Measurements from ENCODE around the gene ATP5ME.

ATP5ME gene

DNA sequence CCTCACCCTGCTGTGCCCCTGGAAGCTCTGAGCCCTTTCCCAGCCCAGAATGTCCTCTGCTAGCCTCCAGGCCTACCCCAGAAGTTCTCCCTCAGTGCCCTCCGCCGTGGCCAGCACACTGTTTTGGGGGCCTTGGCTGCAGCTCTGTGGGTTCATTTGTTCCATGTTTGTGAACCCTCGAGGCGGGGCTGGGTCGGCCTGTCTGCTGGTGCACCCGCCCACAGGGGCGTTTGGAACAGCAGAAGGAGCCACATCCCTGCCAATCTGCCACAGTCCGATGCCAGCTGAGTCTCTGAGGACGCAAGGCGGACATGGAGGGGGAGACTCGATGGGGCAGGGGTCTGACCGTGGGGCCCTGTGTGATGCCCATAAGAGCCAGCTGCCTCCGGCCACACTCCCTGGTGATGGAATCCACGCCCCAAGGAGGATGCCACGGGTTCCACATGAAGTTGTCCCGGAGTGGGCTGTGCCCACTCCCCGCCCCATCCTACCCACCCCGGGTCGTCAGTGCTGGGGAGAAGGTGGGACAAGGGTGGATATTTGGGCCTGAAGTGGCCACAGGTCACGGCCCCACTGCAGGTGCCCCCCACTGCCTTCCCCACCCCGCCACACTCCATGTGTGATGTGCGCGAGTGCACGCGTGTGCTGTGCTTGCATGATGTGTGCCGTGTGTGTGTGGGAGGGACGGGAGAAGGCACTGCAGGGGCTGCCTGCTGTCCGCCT is 7.1 kb downstream of the ATP5ME start:
- DNase-seq = no peak

DNA sequence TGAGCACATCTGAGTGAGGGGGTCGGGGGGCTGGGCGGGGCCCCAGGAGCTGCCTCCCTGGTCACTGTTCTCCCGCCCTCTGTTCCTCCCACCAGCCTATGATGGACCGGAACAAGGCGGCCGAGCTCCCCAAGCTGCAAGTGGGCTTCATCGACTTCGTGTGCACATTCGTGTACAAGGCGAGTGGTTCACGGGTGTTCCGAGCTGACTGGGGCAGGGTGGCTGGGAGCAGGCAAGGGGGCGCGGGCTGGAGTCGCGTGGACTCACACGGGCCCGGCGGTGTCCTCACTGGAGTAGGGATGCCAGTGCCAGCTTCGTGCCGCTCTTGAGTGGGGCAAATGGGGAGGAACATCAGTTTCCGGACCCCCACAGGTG is 7.7 kb downstream of the ATP5ME start:
- no peak for DNase-seq

DNA sequence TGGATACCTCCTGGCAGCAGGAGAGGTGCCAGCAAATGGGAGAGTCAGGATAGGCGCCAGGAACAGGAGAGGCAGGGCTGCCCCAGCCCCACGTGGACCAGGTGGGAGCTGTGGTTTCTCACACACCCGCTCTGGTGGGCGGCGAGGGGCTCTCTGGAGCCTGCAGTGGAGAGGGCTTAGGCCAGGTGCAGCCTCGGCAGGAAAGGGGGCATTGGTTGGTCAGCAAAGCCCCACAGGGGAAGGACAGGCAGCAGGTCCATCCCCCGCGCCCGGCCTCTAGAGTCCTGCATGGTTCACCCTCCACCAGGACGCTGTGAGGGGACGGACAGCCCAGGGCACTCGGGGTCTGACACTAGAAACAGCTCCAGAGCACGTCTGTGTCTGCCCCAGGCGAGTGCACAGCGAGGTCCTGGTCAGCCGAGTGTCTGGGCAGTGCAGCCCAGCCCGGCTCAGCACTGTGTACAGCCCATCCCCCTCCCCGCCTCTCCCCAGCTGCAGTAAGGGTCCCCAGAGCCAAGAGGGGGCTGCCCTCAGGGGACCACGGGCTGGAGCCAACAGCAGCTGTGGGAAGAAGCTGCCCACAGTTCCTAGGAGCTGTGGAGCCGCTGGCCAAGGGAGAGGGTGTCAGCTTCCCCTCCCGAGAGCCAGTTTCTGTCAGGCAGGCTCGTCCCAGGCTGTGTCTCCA is 8.2 kb downstream of the ATP5ME start:
- DNase-seq = no peak

DNA sequence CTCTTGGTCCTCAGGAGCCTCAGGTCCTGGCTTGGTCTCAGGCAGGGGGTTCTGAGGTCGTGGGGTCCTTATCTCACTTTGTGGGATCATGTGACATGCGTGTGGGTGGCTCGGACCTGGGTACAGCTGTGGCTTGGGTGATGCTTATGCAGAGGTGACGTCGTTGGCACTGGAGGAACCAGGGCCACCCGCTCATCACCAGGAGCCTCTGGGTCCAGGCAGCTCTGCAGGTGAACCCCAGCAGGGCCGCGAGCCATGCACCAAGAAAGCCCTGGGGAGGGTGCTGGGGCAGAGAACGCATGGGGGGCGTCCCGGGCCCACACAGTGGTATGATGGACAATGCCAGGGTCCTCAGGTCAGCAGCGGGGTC is 8.7 kb downstream of the ATP5ME start:
- DNase-seq = no peak

DNA sequence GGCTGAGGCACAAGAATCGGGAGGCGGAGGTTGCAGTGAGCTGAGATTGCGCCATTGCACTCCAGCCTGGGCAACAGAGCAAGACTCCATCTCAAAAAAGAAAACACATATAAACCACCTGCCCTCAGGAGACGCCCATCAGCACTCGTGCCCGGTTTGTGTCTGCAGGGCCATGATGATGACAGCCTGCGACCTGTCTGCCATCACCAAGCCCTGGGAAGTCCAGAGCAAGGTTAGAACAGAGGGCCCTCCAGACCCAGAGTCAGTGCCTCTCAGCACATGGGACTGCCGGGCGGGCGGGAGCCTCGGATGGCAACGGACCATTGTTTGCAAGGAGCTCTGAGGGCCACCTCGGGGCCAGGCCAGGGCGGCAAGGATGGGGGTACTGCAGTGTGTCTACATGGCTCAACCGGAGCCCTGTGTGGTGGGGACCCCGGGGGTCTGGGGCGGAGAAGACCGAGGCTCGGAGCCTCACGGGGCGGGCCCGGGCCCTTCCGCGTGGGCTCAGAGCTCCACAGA is 9.3 kb downstream of the ATP5ME start:
- no peak for DNase-seq

DNA sequence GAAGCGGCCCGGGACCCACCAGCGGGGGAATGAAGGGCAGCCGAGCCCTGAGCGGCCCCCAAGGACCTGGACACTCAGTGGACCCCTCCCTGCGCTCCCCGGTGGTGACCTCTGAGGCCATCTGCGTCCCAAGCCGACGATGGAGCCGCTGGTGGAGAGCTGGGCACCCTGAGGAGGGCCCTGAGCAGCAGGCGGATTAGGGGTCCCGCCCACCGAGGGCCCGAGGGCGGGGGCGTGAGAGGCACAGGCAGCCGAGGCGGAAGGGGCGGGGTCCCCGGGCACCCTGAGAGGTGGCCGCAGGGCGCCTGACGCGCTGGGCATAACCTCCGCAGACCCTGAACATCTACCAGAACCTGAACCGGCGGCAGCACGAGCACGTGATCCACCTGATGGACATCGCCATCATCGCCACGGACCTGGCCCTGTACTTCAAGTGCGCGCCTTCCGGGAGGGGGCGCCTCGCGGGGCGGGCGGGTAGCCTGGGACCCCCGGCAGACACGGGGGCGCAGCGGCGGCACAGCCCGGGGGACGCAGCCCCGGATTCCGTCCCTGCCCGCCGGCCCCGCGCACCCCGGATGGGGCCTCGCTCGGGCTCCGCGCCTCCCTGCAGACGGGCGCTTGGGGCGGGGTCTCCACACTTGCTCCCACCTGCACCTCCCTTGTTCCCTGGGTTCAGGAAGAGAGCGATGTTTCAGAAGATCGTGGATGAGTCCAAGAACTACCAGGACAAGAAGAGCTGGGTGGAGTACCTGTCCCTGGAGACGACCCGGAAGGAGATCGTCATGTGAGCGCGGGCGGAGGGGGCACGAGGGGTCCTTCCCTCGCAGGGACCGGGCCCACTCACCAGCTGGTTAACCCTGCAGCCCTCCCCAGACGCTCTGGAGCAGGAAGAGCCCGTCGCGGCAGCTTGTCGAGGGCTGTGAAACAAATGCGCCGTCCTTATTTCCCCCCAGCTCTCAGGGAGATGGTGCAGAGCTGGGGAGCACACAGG is 10.3 kb downstream of the ATP5ME start:
- DNase-seq = peak; percentile 53 to 78

DNA sequence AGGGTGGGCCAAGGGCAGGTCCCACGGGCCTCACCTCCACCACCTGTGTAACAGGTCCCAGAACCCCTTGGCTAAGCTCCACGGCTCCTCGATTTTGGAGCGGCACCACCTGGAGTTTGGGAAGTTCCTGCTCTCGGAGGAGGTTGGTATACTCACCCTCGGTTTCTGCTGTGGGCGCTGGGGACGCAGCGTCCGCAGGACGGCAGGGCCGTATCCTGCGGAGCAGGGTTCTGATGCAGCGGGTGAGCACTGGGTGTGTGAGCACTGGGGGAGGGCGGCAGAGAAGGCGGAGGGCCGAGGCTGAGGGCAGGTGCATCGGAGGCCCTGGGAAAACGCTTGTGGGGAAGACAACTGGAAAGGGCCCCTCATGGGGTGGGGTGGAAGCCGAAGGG is 11.0 kb downstream of the ATP5ME start:
- DNase-seq = no peak

DNA sequence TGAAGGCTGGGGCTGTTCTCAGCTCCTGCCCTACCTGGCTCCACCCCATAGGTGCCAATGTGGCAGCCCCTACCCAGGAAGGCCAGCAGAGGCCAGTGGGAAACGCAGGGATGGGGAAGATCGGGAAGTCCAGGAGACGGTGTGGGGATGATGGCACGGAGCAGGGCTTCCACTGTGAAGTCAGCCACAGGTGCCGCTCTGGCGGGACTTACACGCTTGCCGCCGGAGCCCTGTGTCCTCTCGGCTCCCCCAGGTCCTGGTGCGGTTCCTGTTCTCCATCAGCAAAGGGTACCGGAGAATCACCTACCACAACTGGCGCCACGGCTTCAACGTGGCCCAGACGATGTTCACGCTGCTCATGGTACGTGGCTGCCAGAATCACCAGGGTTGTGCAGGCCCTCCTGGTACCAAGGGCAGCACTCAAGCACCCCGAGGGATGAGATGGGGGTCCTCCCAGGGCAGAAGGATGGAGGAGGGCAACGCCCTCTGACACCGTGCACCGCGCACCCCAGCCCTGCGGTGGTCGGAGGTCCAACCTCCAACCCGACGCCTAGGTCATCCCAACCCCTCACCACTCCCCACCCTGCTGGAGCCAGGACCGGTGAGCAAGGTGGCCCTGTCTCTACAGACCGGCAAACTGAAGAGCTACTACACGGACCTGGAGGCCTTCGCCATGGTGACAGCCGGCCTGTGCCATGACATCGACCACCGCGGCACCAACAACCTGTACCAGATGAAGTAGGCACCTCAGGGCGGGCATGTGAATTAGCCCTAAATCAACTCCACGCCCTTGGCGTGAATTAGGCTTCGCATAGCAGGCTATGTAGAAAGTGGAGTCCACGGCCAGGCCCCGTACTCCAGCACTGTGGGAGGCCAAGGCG is 12.0 kb downstream of the ATP5ME start:
- no peak for DNase-seq

DNA sequence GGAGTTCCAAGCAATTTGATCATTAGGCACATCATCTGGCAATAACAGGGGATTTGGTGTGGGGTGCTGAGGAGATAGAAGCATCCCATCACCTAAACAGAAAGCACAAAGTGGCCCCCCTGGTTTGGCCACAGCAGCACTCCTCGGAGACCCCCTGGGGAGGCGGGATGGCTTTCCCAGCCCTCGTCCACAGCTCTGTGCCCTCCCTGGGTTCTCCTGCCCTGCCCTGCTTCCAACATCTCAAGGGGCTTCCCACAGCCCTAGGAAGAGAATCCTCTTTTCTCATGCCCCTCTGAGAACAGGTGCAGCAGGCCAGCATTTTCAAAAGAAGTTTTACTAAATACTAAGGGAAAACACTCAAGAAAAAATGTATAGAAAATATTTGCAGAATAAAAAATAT is 12.8 kb downstream of the ATP5ME start:
- no peak for DNase-seq

DNA sequence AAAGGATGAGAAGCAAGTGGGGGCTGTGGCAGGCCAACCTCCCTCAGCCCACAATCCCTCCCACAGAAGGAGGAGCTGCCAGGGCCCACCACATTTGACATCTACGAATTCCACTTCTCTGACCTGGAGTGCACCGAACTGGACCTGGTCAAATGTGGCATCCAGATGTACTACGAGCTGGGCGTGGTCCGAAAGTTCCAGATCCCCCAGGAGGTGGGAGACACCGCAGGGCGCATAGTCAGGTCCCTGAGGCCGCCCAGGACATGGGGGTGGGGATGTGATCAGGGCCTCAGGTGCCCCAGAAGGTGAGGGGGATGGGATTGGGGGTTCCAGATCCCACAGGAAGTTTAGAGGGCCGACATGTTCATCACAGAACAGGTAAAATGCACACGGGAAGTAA is 13.7 kb downstream of the ATP5ME start:
- no peak for DNase-seq

DNA sequence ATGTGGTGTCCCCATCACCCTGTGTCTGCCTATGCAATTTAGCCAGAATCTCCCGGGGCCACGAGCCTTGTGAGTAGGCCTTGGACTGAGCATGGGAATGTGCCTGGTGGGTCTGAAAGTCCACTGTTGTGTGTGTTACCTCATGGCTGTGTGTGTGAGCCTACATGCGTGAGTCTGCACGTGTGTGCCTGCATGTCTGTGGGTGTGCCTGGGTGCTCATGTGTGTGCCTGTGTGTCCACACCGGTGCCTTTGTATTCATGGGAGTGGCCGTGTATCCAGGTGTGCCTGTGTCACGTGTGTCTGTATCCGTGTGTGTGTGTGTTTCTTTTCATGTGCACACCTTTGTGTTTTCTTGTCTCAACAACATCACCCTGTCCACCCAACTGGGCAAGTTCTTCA is 14.2 kb downstream of the ATP5ME start:
- no peak for DNase-seq

DNA sequence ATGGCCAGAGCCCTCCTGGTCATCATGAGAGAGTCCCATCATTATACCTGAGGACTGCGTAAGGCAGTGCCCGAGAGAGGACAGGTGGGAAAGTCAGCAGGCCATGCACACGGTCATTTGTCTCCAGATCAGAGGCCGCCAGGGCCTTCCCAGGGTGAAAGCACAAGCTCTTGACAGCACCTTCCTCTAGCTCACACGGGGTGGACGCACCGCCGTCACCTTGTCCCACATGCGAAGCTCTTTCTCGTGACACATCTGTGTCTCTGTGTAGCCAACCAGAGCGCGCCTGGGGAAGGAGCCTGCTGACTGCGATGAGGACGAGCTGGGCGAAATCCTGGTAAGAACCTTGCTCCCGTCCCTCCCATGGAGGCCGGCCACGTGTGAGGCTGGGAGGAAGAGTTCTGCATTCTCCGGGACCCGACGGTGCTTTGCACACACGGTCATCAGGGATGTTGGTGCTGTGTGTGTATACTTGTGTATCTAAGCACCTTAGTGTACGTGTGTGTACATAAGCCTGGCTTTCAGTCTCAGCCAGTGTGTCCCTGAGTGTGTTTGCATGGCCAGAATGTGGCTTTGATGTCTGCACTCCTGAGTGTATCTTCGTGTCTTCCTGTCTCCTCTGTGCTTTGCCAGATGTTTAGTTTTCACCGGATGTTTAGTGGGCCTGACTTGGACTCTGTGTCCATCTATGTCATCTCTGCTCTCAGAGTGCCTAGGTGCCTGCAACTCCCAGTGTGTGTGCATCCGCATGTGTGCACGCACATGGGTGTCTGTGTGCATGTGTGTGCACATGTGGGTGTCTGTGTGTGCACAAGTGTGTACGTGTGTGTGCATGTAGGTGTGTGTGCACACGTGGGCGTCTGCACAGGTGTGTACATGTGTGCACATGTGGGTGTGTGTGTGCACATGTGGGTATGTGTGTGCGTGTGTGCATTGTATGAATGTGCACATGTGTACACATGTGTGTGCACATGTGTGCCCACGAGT is 15.1 kb downstream of the ATP5ME start:
- DNase-seq = no peak

DNA sequence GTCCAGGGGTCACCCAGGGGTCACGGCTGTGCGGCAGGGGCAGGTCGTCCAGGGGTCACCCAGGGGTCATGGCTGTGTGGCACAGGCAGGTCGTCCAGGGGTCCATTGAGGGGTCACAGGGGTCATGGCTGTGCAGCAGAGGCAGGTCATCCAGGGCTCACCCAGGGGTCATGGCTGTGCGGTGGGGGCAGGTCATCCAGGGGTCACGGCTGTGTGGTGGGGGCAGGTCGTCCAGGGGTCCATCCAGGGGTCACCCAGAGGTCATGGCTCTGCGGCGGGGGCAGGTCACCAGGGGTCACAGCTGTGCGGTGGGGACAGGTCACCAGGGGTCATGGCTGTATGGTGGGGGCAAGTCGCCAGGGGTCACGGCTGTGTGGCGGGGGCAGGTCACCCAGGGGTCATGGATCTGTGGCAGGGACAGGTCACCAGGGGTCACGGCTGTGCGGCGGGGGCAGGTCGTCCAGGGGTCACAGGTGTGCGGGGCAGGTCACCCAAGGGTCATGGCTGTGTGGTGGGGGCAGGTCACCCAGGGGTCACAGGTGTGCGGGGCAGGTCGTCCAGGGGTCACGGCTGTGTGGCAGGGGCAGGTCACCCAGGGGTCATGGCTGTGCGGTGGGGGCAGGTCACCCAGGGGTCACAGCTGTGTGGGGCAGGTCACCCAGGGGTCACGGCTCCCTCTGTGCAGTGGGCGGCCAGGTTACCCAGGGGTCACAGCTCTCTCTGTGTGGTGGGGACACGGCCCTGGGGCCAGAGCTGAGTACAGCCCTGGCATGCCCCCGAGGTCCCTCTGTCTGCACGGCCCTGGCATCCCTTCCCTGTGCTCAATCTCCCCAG is 16.0 kb downstream of the ATP5ME start:
- no peak for DNase-seq

DNA sequence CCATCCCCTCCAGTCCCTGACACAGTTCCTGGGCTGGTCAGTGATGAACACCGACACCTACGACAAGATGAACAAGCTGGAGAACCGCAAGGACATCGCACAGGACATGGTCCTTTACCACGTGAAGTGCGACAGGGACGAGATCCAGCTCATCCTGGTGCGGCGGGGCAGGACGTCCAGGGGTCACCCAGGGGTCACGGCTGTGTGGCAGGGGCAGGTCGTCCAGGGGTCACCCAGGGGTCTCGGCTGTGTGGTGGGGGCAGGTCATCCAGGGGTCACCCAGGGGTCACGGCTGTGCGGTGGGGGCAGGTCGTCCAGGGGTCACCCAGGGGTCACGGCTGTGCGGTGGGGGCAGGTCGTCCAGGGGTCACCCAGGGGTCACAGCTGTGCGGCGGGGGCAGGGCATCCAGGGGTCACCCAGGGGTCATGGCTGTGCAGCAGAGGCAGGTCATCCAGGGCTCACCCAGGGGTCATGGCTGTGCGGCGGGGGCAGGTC is 16.7 kb downstream of the ATP5ME start:
- DNase-seq = no peak

DNA sequence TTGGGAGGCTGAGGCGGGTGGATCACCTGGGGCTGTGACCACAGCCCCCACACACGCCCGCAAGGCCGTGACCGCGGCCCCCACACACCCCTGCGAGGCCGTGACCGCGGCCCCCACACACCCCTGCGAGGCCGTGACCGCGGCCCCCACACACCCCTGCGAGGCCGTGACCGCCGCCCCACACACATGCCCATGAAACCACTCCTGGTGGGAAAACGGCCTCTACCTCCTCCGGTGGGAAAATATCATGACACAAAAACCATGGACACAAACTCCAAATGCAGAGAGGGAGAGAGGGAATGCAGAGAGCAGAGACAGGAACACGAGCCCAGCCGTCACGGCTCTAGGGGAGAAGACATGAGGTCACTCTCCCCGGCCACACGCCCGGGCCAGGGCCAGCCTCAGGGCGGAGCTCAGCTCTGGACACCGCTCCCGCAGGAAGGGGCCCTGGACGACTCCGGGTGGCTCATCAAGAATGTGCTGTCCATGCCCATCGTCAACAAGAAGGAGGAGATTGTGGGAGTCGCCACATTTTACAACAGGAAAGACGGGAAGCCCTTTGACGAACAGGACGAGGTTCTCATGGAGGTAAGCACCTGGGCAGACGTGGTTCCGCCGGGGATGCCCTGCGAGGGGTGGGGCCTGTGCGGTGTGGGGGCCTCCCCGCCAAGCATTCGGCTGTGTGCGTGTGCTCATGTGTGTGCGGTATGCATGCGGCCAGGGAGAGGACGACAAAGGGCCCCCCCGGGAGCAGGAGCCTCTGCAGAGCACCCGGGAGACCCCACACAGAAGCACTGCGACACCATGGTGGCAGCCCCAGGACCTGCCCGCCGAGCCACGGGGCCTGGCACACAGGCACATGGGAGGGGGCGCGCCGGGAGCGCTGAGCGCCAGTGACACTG is 17.4 kb downstream of the ATP5ME start:
- no peak for DNase-seq

DNA sequence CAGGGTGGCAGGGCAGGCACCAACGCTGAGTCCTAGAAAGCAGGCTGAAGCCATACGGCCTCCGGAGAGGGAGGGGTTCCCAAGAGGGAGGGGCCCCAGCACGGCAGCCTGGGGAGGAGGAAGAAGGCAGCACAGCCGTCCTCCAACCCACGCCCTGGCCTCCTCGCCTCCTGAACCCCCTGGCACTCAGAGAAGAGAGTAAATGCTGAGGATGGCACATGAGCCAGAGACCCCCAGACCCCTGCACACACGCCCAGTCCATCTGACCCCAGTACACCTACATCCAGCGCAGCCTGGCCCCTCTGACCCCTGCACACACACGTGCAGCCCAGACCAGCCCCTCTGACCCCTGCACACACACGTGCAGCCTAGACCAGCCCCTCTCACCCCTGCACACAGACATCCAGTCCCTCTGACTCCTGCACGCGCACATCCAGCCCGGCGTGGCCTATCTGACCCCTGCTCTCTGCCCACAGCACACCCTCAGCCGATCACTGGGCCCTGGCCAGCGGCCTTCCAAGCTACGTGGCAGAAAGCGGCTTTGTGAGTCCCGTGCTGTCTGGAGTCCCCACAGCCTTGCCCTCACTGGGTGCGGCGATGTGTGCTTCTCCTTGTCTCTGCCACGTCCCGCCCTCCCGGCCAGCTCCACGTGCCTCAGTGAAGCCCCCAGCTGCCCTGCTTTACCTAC is 18.5 kb downstream of the ATP5ME start:
- DNase-seq = no peak

DNA sequence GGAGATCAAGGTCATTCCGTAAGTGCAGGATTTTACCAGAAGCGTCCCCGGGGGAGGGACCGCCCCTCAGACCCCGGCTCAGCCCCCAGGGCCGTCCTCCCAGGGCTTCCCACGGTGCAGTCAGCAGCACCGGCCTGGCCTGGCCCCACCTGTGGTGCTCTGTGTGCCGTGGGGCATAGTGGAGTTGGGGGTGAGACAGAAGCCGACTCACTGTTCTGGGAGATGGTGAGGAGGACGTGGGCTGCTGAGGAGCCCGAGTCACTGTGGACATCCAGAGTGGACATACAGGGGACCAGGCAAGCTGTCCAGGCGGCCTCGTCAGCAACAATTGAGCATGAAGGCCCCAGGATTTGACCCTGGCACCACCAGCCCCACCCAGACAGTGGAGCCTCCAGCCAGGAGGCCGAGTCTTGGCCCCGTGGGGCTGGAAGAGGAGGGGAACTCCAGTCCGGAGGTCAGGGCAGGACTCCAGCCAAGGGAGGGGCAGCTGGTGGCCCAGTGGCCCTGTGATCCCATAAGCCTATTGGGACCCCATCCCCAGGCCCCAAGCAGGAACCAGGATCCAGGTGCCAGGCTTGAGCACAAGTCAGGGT is 19.1 kb downstream of the ATP5ME start:
- no peak for DNase-seq

DNA sequence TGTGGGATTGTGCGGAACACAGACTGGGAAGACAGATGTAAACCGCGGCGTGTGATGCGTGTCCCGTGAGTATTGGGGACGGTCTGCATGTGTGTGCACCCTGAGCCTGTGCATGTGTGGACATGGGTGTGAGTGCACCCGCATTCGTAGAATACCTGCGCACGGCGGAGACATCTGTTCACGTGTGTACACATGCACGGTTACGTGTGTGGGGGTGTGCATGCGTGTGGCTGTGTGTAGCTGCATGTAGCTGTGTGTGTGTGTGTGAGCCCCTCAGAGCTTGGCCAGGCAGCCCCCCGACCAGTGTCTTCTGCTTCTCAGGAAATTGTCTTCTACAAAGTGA is 19.6 kb downstream of the ATP5ME start:
- no peak for DNase-seq

Data from NCI-H524 (cell line).